CD1c-positive myeloid dendritic cell (primary cell): ENCODE measurements around the gene MRNIP.

ENCODE experiments used
- DNase-seq: peaks from one replicate; pipeline ENCODE4 v3.0.0-alpha.2; 2016; ENCODE audit errors: extremely low spot score

MRNIP gene

GRCh38 chr5:179858586-179859427 is at the start of gene MRNIP:
MRNIP (minus strand) TSS chr5:179858817; CDS start chr5:179858796, 21 bp downstream.
- peak; percentile 96 for DNase-seq

- peak; percentile 92 for DNase-seq
These were observed 49.1 kb upstream of the MRNIP start, which contains the start of gene TBC1D9B for GRCh38 chr5:179907556-179908324. TBC1D9B (minus strand) TSS chr5:179907897; CDS start chr5:179907821, 76 bp downstream.

- DNase-seq, result no peak
These were observed 48.4 kb upstream of the MRNIP start for GRCh38 chr5:179906795-179907555.

- no peak for DNase-seq
These were observed 47.7 kb upstream of the MRNIP start for GRCh38 chr5:179906294-179906794.

- peak; percentile 10 for DNase-seq
These were observed 46.5 kb upstream of the MRNIP start for GRCh38 chr5:179905161-179905560.

GRCh38 chr5:179904463-179905160 is 46.0 kb upstream of the MRNIP start:
- DNase-seq, result no peak

DNA sequence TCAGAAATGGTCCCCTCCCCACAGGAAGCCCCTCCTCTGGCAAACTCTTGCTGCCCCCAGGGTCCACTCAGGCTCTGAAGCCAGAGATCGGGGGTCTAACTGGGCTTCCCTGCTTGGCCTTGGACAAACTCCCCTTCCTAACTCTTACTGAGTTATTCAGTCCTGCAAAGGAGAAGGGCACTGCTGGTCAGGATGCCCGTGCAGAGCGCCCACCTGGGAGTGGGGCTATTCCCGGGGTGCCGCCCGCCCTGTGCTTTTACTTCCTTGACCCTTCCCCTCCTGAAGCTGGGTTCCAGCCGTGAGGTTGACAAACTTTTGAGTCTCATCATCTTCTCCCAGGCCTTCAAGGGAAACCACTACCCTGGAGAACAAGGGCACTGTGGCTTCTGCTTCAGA is 44.1 kb upstream of the MRNIP start:
- no peak for DNase-seq

DNA sequence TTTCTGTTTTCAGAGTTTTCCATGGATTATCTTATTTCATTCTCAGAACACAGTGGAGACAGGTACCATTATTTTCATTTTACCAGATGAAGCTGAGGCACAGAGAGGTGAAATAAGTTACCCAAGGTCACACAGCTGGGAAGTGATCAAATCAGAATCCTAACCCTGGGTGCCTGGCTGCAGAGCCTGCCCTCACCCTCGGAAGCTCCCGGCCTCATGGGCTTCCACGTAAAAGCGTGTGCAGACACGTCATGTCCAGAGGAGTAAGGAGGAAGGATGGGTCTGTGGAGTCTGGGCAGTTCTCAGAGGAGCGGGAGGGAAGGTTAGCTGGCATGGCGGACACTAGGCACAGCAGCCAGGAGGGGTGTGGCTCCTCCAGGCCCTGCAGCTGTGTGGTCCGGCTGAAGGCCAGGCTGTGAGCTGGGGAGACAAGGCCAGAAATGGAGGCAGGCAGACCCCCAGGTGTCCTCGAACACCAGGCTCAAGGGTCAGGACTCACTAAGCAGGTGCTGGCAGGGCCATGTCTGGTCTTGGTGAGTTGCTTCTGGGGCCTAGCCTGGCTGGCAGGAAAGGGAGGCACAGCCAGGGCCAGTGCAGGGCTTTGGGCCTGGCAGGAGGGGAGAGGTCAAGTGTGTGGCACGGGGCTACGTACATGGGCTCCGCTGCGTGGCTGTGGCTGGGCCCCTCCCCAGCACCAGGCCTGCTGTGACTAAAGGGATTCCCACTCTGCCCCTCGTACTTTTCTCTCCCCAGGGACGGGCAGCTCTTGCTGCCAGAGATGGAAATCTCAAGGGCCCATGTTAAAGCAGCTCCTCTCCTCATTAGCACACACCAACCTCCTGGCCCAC is 43.5 kb upstream of the MRNIP start:
- no peak for DNase-seq

DNA sequence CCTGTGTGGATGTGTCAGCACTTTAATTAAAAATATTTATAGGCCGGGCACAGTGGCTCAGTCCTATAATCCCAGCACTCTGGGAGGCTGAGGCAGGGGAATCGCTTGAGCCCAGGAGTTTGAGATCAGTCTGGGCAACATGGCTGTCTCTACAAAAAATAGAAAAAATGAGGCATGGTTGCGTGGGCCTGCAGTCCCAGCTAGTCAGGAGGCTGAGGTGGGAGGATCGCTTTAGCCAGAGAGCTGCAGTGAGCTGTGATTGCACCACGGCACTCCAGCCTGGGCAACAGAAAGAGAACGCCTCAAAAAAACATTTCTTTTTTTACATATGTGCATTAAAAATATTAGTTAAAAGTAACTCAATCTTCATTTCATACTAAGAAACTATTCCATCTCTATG is 42.8 kb upstream of the MRNIP start:
- DNase-seq, result no peak

- DNase-seq, result no peak
These were observed 42.1 kb upstream of the MRNIP start for GRCh38 chr5:179900711-179901110.

DNA sequence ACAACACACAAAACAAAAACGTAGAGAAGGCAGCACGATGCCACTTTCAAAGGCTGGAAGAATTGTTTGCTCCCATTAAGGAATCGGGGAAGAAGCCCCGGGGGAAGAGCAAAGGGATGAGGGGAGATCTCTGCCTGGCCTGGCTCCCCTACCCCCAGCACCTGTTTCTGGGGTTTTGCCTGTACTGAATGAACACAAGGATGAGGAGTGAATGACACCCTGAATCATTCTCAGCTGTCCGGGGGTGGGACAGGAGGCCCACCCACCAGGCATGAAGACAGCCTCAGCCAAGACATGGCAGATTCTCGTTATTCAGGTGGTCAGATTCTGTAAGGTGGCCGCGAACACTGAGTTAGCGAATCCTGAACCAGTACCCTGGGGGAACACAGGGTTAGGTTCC is 41.6 kb upstream of the MRNIP start:
- DNase-seq, result no peak

- no peak for DNase-seq
These were observed 37.2 kb upstream of the MRNIP start for GRCh38 chr5:179895861-179896260.

DNA sequence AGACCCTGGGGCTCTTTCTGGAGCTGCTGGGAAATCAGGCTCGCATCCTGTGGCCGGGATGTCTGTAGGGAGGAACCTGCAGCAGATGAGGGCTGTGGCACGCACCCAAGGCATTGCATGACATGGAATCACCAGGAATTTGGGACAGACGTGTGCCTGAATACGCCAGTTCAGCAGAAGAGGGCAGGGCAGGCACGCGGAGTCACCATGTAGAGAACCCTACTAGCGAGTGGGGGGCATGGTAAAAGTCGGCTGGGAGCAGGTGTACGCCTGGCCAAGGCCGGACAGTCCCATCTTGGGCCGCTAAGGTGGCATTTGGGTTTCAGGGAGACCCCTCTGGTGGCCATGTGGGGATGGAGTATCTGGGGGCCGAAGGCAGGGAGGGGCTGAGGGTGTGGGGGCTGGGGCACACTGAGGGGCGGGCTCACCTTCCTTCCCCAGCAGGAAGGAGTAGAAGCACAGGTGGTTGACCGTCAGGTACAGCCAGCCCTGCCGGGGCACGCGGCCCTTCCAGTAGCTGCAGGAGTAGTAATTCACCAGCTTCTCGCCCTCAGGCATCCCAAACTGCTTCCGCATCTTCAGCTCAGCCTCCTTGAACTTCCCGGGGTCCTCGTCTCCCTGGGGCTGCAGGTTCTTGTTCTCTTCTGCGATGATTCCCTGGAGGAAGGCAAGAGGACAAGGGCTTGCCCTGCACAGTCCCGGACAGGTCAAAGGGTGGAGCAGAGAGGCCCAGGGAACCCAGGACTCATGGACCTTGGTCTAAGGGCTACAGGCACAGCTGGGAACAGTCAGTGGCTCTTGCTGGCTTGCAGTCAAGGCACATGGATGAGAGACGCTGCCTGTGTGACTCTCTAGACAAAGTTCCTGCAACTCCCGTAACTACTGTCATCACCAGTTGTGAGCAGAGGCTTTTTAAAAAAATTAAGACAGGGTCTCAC is 35.6 kb upstream of the MRNIP start:
- DNase-seq, result no peak

DNA sequence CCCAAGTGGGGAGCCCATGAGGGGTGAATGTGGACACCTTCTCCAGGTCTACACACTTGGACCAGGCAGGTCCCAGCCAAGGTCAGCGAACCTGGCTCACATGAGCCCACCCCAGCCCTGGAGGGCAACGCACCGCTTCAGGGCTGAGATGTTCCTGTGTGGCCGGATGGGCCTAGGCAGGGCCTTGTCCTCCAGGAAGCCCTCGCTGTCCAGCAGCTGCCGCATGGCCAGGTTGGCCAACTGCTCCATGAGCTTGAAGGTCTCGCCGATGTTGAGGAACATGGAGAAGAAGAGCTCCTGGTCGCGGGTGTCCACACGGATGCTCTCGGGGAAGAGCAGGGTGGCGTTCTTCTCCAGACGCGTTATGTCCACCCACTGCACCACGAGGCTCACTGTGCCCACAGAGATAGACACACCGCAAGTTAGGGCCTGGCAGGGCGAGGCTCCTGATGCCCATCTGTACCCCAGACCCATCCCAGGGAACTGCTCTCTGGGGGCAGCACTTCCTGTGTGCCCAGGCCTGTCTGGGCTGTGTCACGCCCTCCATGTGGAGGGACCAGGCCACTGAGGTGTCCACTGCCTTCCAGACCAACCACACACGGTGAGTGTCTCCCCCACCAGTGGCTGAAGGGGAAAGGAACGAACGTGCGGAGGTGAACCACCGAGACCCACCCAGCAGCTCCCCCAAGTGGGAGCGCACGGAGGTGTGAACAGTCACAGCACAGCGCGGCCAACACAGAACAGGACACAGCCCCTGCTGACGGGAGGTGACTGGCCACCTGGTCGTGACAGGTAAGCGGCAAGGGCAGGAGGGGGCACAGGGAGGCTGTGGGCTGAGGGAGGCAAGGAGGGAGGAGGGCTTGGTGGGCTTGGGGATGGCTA is 34.7 kb upstream of the MRNIP start:
- DNase-seq, result no peak

- DNase-seq, result no peak
These were observed 33.6 kb upstream of the MRNIP start for GRCh38 chr5:179892255-179892654.

- no peak for DNase-seq
These were observed 32.4 kb upstream of the MRNIP start for GRCh38 chr5:179890751-179891682.

DNA sequence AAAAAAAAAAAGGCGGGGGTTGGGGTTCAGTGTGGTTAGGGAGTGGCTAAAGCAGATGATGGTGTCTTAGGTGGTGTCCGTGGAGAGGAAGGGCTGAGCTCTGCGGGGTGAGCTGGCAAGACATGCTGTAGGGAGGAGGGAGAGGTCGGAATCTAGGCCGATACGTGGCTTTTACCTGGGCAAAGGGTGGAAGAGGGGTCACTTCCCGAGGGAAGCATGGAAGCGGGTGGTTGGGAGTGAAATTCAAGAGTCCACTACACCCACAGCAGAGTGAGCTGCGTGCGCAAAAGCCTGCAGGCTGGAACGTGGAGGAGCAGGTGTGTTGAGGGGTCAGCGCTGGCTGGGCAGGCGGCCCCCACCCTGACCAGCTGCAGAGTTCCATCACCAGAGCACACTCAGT is 31.3 kb upstream of the MRNIP start:
- DNase-seq, result no peak
